ENCODE results near the gene ETS2. TPM values are rescaled to one million over a fixed set of nuclear protein-coding genes. Genes with fewer than 3 reads are reported as not detected.

Gene ETS2
- polyA plus RNA-seq, 1 donor (not counting 4 experiments of a cell fraction or from before 2014, with no cell fraction given), result 58.5 TPM

DNA sequence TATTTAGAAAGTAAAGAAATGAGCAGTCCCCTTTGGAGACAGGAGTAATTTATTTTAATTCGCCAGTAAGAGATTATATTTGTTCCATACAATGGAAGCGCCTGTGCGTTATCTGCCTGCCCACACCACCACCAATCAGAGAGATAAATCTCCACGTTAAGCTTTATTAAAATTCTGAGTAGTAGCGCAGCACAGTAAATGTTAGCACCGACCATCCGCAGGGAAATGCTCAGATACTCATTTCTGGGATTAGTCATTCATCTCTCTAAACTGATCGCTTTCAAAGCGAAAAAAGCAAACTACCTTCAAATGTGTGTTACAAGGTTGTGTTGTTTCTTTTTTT, 1.2 kb downstream of the ETS2 start:
- Histone ChIP-seq H3K27me3 (ENCODE audit: control insufficient read depth, extremely low read depth, insufficient read depth, low read length) (no peaks in the 10 kb centered on the region), H4K20me1 (ENCODE audit: control insufficient read depth, extremely low read depth, insufficient read depth, low read length) (no peaks in the 10 kb centered on the region), H3K4me1 (ENCODE audit: control insufficient read depth, extremely low read depth, insufficient read depth, low read length) (peaks cover 51% of the 10 kb centered on the region), H3K9me3 (ENCODE audit: control insufficient read depth, low read depth, low read length) (no peaks in the 10 kb centered on the region), H2AFZ (ENCODE audit: control insufficient read depth, low read length) (no peak overlapping the region), H3K27ac (ENCODE audit: control insufficient read depth, insufficient read depth, low read length) (peak overlapping the region; percentile 97), H3K79me2 (ENCODE audit: control insufficient read depth, insufficient read depth, low read length) (peaks cover 45% of the 10 kb centered on the region), H3K36me3 (ENCODE audit: control insufficient read depth in 2 of 2, extremely low read depth in 1 of 2, insufficient read depth in 2 of 2, low read length in 2 of 2) (peaks cover 5 to 23% of the 10 kb centered on the region in 2 experiments), H3K9ac (ENCODE audit: control insufficient read depth, extremely low read depth, insufficient read depth, low read length) (peak overlapping the region; percentile 98), H3K4me3 (ENCODE audit: control insufficient read depth in 2 of 3, extremely low read depth in 1 of 3, insufficient read depth in 2 of 3, low read depth in 1 of 3, low read length in 3 of 3) (peak overlapping the region; percentile 84 to 97 (median 85)), H3K4me2 (ENCODE audit: control insufficient read depth, extremely low read depth, insufficient read depth, low read depth, low read length) (peak overlapping the region; percentile 90), H3K9me1 (ENCODE audit: control insufficient read depth, extremely low read depth, insufficient read depth, low read length) (no peaks in the 10 kb centered on the region)
- no peak for TF ChIP-seq EZH2 (IDR thresholded peaks at IDR 0.05; ENCODE audit: low read length)
- TF ChIP-seq, protein P1, sequence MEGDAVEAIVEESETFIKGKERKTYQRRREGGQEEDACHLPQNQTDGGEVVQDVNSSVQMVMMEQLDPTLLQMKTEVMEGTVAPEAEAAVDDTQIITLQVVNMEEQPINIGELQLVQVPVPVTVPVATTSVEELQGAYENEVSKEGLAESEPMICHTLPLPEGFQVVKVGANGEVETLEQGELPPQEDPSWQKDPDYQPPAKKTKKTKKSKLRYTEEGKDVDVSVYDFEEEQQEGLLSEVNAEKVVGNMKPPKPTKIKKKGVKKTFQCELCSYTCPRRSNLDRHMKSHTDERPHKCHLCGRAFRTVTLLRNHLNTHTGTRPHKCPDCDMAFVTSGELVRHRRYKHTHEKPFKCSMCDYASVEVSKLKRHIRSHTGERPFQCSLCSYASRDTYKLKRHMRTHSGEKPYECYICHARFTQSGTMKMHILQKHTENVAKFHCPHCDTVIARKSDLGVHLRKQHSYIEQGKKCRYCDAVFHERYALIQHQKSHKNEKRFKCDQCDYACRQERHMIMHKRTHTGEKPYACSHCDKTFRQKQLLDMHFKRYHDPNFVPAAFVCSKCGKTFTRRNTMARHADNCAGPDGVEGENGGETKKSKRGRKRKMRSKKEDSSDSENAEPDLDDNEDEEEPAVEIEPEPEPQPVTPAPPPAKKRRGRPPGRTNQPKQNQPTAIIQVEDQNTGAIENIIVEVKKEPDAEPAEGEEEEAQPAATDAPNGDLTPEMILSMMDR (optimal IDR thresholded peaks at IDR 0.05 in 1 of 3, IDR thresholded peaks at IDR 0.05 in 1 of 3, conservative IDR thresholded peaks at IDR 0.05 in 1 of 3; ENCODE audit: extremely low read depth in 1 of 3, insufficient read depth in 2 of 3, low read length in 3 of 3), result no peak
- dilution Hi-C loops (cut with MboI; ENCODE audit: extremely low pct_ligation_motif_present, low sequenced_read_pairs), result no loop called here
- DNase-seq (ENCODE audit: low read depth, low spot score) (no peak), FAIRE-seq (no peak)

DNA sequence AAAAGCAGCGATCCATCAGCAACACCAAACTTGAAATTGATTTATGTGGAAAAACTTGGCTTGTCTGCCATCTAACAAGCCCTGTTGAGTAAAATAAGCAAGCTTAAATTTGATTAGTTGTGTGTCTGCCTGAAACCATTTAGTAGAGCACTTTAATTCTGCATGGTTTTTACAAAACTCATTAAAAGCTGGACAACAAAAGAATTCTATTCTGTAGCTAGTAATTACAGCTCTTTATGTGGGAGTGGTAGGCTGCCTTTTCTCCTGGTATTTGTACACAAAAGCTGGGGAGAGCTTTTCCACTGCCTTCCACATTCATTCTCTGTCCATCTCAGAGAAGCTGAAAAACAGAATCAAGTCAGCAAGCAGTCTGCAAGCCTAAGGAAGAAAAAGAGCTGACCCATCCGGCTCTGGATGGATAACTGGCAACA, 1.7 kb downstream of the ETS2 start:
- H3K27me3 ChIP-seq (ENCODE audit: control insufficient read depth, extremely low read depth, insufficient read depth, low read length), result no peaks in the 10 kb centered on the region
- TF ChIP-seq, protein P1 (optimal IDR thresholded peaks at IDR 0.05 in 1 of 3, IDR thresholded peaks at IDR 0.05 in 1 of 3, conservative IDR thresholded peaks at IDR 0.05 in 1 of 3; ENCODE audit: extremely low read depth in 1 of 3, insufficient read depth in 2 of 3, low read length in 3 of 3), result no peak
- no peak for TF ChIP-seq EZH2 (IDR thresholded peaks at IDR 0.05; ENCODE audit: low read length)
- peaks cover 50% of the 10 kb centered on the region for H3K4me1 ChIP-seq (ENCODE audit: control insufficient read depth, extremely low read depth, insufficient read depth, low read length)
- H3K4me2 ChIP-seq (ENCODE audit: control insufficient read depth, extremely low read depth, insufficient read depth, low read depth, low read length), result peak overlapping the region; percentile 90
- FAIRE-seq (no peak), DNase-seq (ENCODE audit: low read depth, low spot score) (no peak)
- no peaks in the 10 kb centered on the region for H3K9me3 ChIP-seq (ENCODE audit: control insufficient read depth, low read depth, low read length)
- peak overlapping the region; percentile 98 for H3K9ac ChIP-seq (ENCODE audit: control insufficient read depth, extremely low read depth, insufficient read depth, low read length)
- dilution Hi-C loops (cut with MboI; ENCODE audit: extremely low pct_ligation_motif_present, low sequenced_read_pairs), result no loop called here
- no peaks in the 10 kb centered on the region for H4K20me1 ChIP-seq (ENCODE audit: control insufficient read depth, extremely low read depth, insufficient read depth, low read length)
- no peaks in the 10 kb centered on the region for H3K9me1 ChIP-seq (ENCODE audit: control insufficient read depth, extremely low read depth, insufficient read depth, low read length)
- no peak overlapping the region for H2AFZ ChIP-seq (ENCODE audit: control insufficient read depth, low read length)
- peaks cover 50% of the 10 kb centered on the region for H3K79me2 ChIP-seq (ENCODE audit: control insufficient read depth, insufficient read depth, low read length)
- peak overlapping the region; percentile 97 for H3K27ac ChIP-seq (ENCODE audit: control insufficient read depth, insufficient read depth, low read length)
- H3K4me3 ChIP-seq (ENCODE audit: control insufficient read depth in 2 of 3, extremely low read depth in 1 of 3, insufficient read depth in 2 of 3, low read depth in 1 of 3, low read length in 3 of 3), result peak overlapping the region; percentile 84 to 97 (median 85)
- H3K36me3 ChIP-seq (ENCODE audit: control insufficient read depth in 2 of 2, extremely low read depth in 1 of 2, insufficient read depth in 2 of 2, low read length in 2 of 2), result peaks cover 7 to 28% of the 10 kb centered on the region in 2 experiments
